Neural cell (in vitro differentiated cells): ENCODE results near the gene TMEM252. TPM values are rescaled to one million over a fixed set of nuclear protein-coding genes. Genes with fewer than 3 reads are reported as not detected.

ENCODE experiments used
- H2AFZ ChIP-seq: fragments of 200-600, 300-800 bp; sonication (generic), shearing (Covaris generic); 2 replicates; pipeline ENCODE4 v1.6.0; 2014; ENCODE audit warnings: low read depth, mild to moderate bottlenecking, antibody characterized with exemption, low read length, moderate library complexity
- H3F3A ChIP-seq: fragments of 200-600 bp; shearing (Covaris generic); 2 replicates; pipeline ENCODE4 v1.6.1; 2016; ENCODE audit warnings: mild to moderate bottlenecking, moderate library complexity, mixed read lengths, antibody characterized with exemption, low read length; ENCODE audit not compliant: insufficient read depth, poor library complexity, severe bottlenecking
- H3K27ac ChIP-seq: fragments of 200-600, 300-800 bp; sonication (generic), shearing (Covaris generic); 2 replicates; pipeline ENCODE4 v1.5.1; 2014; ENCODE audit warnings: mild to moderate bottlenecking, low read length, moderate library complexity
- H3K27me3 ChIP-seq: fragments of 300-800, 200-600 bp; sonication (generic), shearing (Covaris generic); 2 replicates; pipeline ENCODE4 v1.6.0; 2014; ENCODE audit warnings: mild to moderate bottlenecking, low read depth, low read length, moderate library complexity; ENCODE audit not compliant: insufficient read depth
- H3K36me3 ChIP-seq: fragments of 300-800, 200-600 bp; sonication (generic), shearing (Covaris generic); 2 replicates; pipeline ENCODE4 v1.5.1; 2014; ENCODE audit warnings: mild to moderate bottlenecking, antibody characterized with exemption, low read length, moderate library complexity; ENCODE audit not compliant: insufficient read depth
- H3K4me2 ChIP-seq: fragments of 300-800, 200-600 bp; sonication (generic), shearing (Covaris generic); 2 replicates; pipeline ENCODE4 v1.6.0; 2014; ENCODE audit warnings: mild to moderate bottlenecking, low read length
- H3K4me3 ChIP-seq: fragments of 300-800, 200-600 bp; sonication (generic), shearing (Covaris generic); 2 replicates; pipeline ENCODE4 v1.5.1; 2014; ENCODE audit warnings: mild to moderate bottlenecking, low read length, moderate library complexity
- H3K79me2 ChIP-seq: fragments of 200-600 bp; shearing (Covaris generic); replicated peaks from 2 replicates; pipeline ENCODE4 v1.6.0; 2014; ENCODE audit warnings: mild to moderate bottlenecking, low read length, moderate library complexity; ENCODE audit not compliant: insufficient read depth
- H3K9ac ChIP-seq: fragments of 300-800, 200-600 bp; sonication (generic), shearing (Covaris generic); 2 replicates; pipeline ENCODE4 v1.6.1; 2016; ENCODE audit warnings: mild to moderate bottlenecking, low read length, mixed read lengths
- H3K9me2 ChIP-seq: fragments of 200-600 bp; shearing (Covaris generic); 2 replicates; pipeline ENCODE4 v1.6.1; 2016; ENCODE audit warnings: mild to moderate bottlenecking, low read length, mixed read lengths; ENCODE audit not compliant: insufficient read depth
- H3K9me3 ChIP-seq: fragments of 200-600, 300-800 bp; sonication (generic), shearing (Covaris generic); 2 replicates; pipeline ENCODE4 v1.6.1; 2016; ENCODE audit warnings: mild to moderate bottlenecking, mixed run types, low read length, moderate library complexity, mixed read lengths
- H4K20me1 ChIP-seq: fragments of 200-600 bp; shearing (Covaris generic); 2 replicates; pipeline ENCODE4 v1.6.1; 2016; ENCODE audit warnings: mild to moderate bottlenecking, mixed run types; ENCODE audit not compliant: insufficient read depth
- EP300 ChIP-seq: fragments of 450-650 bp; conservative IDR thresholded peaks from 2 replicates; pipeline ENCODE4 v1.6.1; 2014; ENCODE audit warnings: antibody characterized with exemption, mild to moderate bottlenecking, moderate library complexity; ENCODE audit not compliant: poor library complexity, severe bottlenecking
- EZH2 ChIP-seq: fragments of 200-600, 300-800 bp; shearing (Covaris generic), sonication (generic); IDR thresholded peaks from 2 replicates; pipeline ENCODE4 v1.6.1; 2014; ENCODE audit warnings: antibody characterized with exemption, low read length, borderline replicate concordance, mild to moderate bottlenecking; ENCODE audit not compliant: insufficient read depth, poor library complexity, severe bottlenecking
- MXI1 ChIP-seq: fragments of 450-650 bp; conservative IDR thresholded peaks from 2 replicates; pipeline ENCODE4 v1.6.1; 2014; ENCODE audit warnings: antibody characterized with exemption, mild to moderate bottlenecking; ENCODE audit not compliant: poor library complexity, severe bottlenecking
- POLR2AphosphoS5 ChIP-seq: IDR thresholded peaks from 2 replicates; pipeline ENCODE4 v1.6.1; 2012
- RAD21 ChIP-seq: fragments of 450-650 bp; conservative IDR thresholded peaks from 2 replicates; pipeline ENCODE4 v1.6.1; 2014; ENCODE audit warnings: antibody characterized with exemption, mild to moderate bottlenecking, moderate library complexity
- REST ChIP-seq: IDR thresholded peaks from 2 replicates; pipeline ENCODE4 v1.6.1; 2012; ENCODE audit warnings: borderline replicate concordance
- SMC3 ChIP-seq: fragments of 450-650 bp; conservative IDR thresholded peaks from 2 replicates; pipeline ENCODE4 v1.6.1; 2014; ENCODE audit warnings: antibody characterized with exemption, mild to moderate bottlenecking, moderate library complexity; ENCODE audit not compliant: poor library complexity
- TAF1 ChIP-seq: IDR thresholded peaks from 2 replicates; pipeline ENCODE4 v1.6.1; 2012; ENCODE audit warnings: low read depth
- polyA plus RNA-seq: library from polyadenylated mRNA; depleted of rRNA; stranded (reverse); fragments of >200 nt; gene quantifications from 2 replicates; pipeline ENCODE4 v1.2.3, GENCODE V29; 2014
- TF ChIP-seq, protein P1 (sequence below): fragments of 450-650 bp; IDR thresholded peaks from 2 replicates; pipeline ENCODE4 v1.5.1; 2014; ENCODE audit warnings: antibody characterized with exemption, mild to moderate bottlenecking, moderate library complexity; ENCODE audit not compliant: poor library complexity, severe bottlenecking

The TMEM252 gene
- polyA plus RNA-seq, 1 donor from 2014 or later = not detected

DNA sequence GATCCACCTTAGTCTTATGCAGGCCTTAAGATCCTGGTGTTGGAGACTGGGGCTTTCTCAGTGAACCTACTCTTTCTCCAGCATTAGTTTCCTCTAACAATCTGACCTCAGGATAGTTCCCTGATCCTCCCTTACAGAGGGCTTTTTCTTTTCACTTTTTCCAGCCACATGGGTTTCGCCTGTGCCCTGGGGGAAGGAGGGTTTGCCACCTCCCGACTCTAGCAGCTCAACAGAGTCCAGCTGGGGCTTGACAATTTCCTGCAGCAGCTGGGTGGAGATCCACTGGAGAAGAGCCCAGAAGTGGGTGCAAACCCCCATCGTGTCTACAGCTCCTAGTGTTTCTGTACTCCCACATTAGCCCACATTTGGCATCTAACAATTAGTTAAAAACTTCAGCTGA lies 7.6 kb upstream of the TMEM252 start:
- no peaks in the 10 kb centered on the region for H3K79me2 ChIP-seq
- no peak overlapping the region for H2AFZ ChIP-seq
- no peaks in the 10 kb centered on the region for H4K20me1 ChIP-seq
- no peaks in the 10 kb centered on the region for H3K9me2 ChIP-seq
- no peak overlapping the region for H3K27ac ChIP-seq
- no peak overlapping the region for H3K4me3 ChIP-seq
- no peaks in the 10 kb centered on the region for H3F3A ChIP-seq
- H3K36me3 ChIP-seq = no peaks in the 10 kb centered on the region
- H3K9me3 ChIP-seq = no peaks in the 10 kb centered on the region
- no peaks in the 10 kb centered on the region for H3K27me3 ChIP-seq
- no peak for TF ChIP-seq RAD21
- no peak for TF ChIP-seq REST
- no peak overlapping the region for H3K4me2 ChIP-seq
- no peak overlapping the region for H3K9ac ChIP-seq

DNA sequence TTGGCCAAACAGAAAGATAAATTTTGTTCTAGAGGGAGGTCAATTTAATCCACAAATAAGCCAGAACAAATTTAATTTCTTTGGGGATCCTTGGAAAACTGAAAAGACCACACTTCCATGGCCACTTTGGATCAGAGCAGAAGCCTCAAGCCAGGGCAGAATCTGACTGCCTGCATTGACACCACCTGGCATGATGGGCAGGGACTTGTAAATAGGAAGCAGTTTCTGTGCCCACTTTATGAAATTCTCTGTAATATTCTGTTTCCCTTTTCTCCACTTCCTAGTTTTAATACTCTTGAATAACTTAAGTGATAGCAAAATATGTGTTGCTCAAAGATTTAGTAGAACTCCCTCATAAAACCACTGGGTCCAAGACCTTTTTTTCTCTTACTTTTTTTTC lies 6.7 kb upstream of the TMEM252 start:
- Histone ChIP-seq H3K4me3 (no peak overlapping the region), H3K79me2 (no peaks in the 10 kb centered on the region), H3F3A (no peaks in the 10 kb centered on the region), H3K27me3 (no peaks in the 10 kb centered on the region), H3K4me2 (no peak overlapping the region), H2AFZ (no peak overlapping the region), H3K36me3 (no peaks in the 10 kb centered on the region), H3K9ac (no peak overlapping the region), H3K9me2 (no peaks in the 10 kb centered on the region), H3K9me3 (no peaks in the 10 kb centered on the region), H3K27ac (no peak overlapping the region), H4K20me1 (no peaks in the 10 kb centered on the region)
- TF ChIP-seq RAD21 (no peak), POLR2AphosphoS5 (no peak), SMC3 (no peak), REST (no peak), EZH2 (no peak), MXI1 (no peak), EP300 (no peak), TAF1 (no peak)
- TF ChIP-seq, protein P1, sequence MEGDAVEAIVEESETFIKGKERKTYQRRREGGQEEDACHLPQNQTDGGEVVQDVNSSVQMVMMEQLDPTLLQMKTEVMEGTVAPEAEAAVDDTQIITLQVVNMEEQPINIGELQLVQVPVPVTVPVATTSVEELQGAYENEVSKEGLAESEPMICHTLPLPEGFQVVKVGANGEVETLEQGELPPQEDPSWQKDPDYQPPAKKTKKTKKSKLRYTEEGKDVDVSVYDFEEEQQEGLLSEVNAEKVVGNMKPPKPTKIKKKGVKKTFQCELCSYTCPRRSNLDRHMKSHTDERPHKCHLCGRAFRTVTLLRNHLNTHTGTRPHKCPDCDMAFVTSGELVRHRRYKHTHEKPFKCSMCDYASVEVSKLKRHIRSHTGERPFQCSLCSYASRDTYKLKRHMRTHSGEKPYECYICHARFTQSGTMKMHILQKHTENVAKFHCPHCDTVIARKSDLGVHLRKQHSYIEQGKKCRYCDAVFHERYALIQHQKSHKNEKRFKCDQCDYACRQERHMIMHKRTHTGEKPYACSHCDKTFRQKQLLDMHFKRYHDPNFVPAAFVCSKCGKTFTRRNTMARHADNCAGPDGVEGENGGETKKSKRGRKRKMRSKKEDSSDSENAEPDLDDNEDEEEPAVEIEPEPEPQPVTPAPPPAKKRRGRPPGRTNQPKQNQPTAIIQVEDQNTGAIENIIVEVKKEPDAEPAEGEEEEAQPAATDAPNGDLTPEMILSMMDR = no peak
